Transverse colon (tissue), 4 donors: Measurements from ENCODE around the gene ZMYM4. TPM values are rescaled to one million over a fixed set of nuclear protein-coding genes. Genes with fewer than 3 reads are reported as not detected.
A peak's percentile ranks its signal among the peaks of the same experiment; 100 is the strongest.

Experiments used
- DNase-seq: peaks from one replicate; pipeline ENCODE4 v3.0.0-alpha.2; 2019
- H3K27ac ChIP-seq, 4 donors: fragments of 200-600 bp; sonication (generic); 2 replicates each; pipeline ENCODE4 v1.5.1; 2016 to 2018; ENCODE audit warnings: inconsistent platforms in 4 of 4
- H3K27me3 ChIP-seq: fragments of 200-600 bp; sonication (generic); 2 replicates; pipeline ENCODE4 v1.5.1; 2017; ENCODE audit warnings: inconsistent platforms
- H3K36me3 ChIP-seq, 4 donors: fragments of 200-600 bp; sonication (generic); 2 replicates each; pipeline ENCODE4 v1.5.1; 2017 to 2019; ENCODE audit warnings: inconsistent platforms in 4 of 4
- H3K4me1 ChIP-seq, 4 donors: fragments of 200-600 bp; sonication (generic); 2 replicates each; pipeline ENCODE4 v1.5.1; 2017 to 2020; ENCODE audit warnings: inconsistent platforms in 4 of 4
- H3K4me3 ChIP-seq, 4 donors: fragments of 200-600 bp; sonication (generic); 1 replicate in 1 of 4; 2 replicates in 3 of 4; pipeline versions ENCODE4 v1.5.1 to v1.6.1; 2017 to 2019; ENCODE audit warnings: inconsistent platforms in 4 of 4
- H3K9me3 ChIP-seq, 2 donors: fragments of 200-600 bp; sonication (generic); 2 replicates each; pipeline ENCODE4 v1.5.1; 2017 to 2019; ENCODE audit warnings: inconsistent platforms in 2 of 2
- CTCF ChIP-seq, 5 experiments: fragments of 200-600 bp in 3 of 5; fragments of 450-650 bp in 2 of 5; sonication (generic) in 3 of 5; IDR thresholded peaks; 1 replicate in 2 of 5; 2 replicates in 3 of 5; pipeline ENCODE4 v1.5.1; 2016 to 2017; ENCODE audit warnings: antibody characterized with exemption in 5 of 5, inconsistent platforms in 3 of 5, mild to moderate bottlenecking in 2 of 5, moderate library complexity in 1 of 5
- EP300 ChIP-seq: sonication (generic); formaldehyde crosslinking; IDR thresholded peaks from one replicate; pipeline ENCODE4 v1.6.1; 2017; ENCODE audit warnings: antibody characterized with exemption, low read depth
- POLR2A ChIP-seq: fragments of 450-650 bp; IDR thresholded peaks from one replicate; pipeline ENCODE4 v1.6.1; 2016; ENCODE audit warnings: antibody characterized with exemption, mild to moderate bottlenecking, moderate library complexity
- POLR2AphosphoS5 ChIP-seq, 3 donors: sonication (generic); formaldehyde crosslinking; IDR thresholded peaks; one replicate each; pipeline ENCODE4 v1.6.1; 2016; ENCODE audit warnings: antibody characterized with exemption in 3 of 3
- WGBS, 2 donors: methylation state at CpG; one replicate each; pipeline ENCODE4 v1.1.5; 2018; ENCODE audit warnings: low coverage in 1 of 2; 5-methylcytosine and 5-hydroxymethylcytosine counted together
- in situ Hi-C, 4 donors: fragments of 200-750 bp; cut with MboI; loops; one replicate each; pipeline versions ENCODE4 v1.15.0 to v1.15.1; 2017; ENCODE audit warnings: low sequenced_read_pairs in 3 of 4, low pct_ligation_motif_present in 1 of 4, low pct_unique_long_range_greater_than_20kb in 1 of 4
- intact Hi-C: fragments of 100-400 bp; cut with DNase I; formaldehyde crosslinking; loops from one replicate; pipeline ENCODE4 v1.15.1; 2023; ENCODE audit warnings: low total_unique reads
- total RNA-seq, 4 donors: library from RNA; depleted of rRNA; stranded (reverse); fragments of >200 nt; gene quantifications; one replicate each; pipeline ENCODE4 v1.1.0, GENCODE V29; 2016

ZMYM4 gene
- total RNA-seq, result 10 to 100 TPM in 3 of 4 donors, 1 to 10 TPM in 1; 7.9 to 27.9 (median 25.5) TPM

- H3K4me3 ChIP-seq, result peak within 1 kb of the TSS; percentile 77 to 95 (median 90)
- peak; percentile 93 for DNase-seq
- peak within 1 kb of the TSS; percentile 92 to 94 (median 93) for H3K27ac ChIP-seq
- H3K4me1 ChIP-seq, result peaks cover 6 to 30% (median 18%) of the 10 kb centered on the region in 4 donors
- in situ Hi-C loops (no loop called here), intact Hi-C loops (no loop called here)
- 5 to 50% methylated on average over 2 to 26 of the region's 65 CpGs for WGBS, 2 donors
- H3K27me3 ChIP-seq, result no peaks in the 10 kb centered on the region
- TF ChIP-seq POLR2A, result peak; percentile 38
- TF ChIP-seq EP300, result no peak
- TF ChIP-seq CTCF (IDR thresholded peaks at IDR 0.05), result peak in 2 of 5 experiments; percentile 16 to 47
- TF ChIP-seq POLR2AphosphoS5 (IDR thresholded peaks at IDR 0.05), result peak; percentile 8 to 40 (median 35)
- H3K36me3 ChIP-seq, result no peaks in the 10 kb centered on the region
- no peaks in the 10 kb centered on the region for H3K9me3 ChIP-seq
Measured at GRCh38 chr1:35268282-35269200, at the start of gene ZMYM4. Gene ZMYM4 (plus strand): TSS chr1:35268709. CDS start chr1:35269047, 338 bp downstream.

- Histone ChIP-seq H3K4me3 (no peak overlapping the region), H3K36me3 (no peaks in the 10 kb centered on the region), H3K4me1 (no peaks in the 10 kb centered on the region), H3K27me3 (no peaks in the 10 kb centered on the region), H3K9me3 (no peaks in the 10 kb centered on the region), H3K27ac (no peak overlapping the region)
- 0 to 64% methylated on average over 1 to 2 of the region's 2 CpGs for WGBS, 2 donors
- in situ Hi-C loops (no loop called here), intact Hi-C loops (no loop called here)
- TF ChIP-seq CTCF (IDR thresholded peaks at IDR 0.05) (peak in 2 of 5 experiments; percentile 10 to 18), EP300 (no peak)
- DNase-seq, result no peak
Measured at GRCh38 chr1:35220976-35221375, 47.5 kb upstream of the ZMYM4 start.

GRCh38 chr1:35222322-35223083, 46.0 kb upstream of the ZMYM4 start:
- peak overlapping the region in 3 of 4 donors; percentile 39 to 43 (median 42) for H3K27ac ChIP-seq
- DNase-seq, result no peak
- H3K27me3 ChIP-seq, result no peaks in the 10 kb centered on the region
- no peaks in the 10 kb centered on the region for H3K4me1 ChIP-seq
- no peaks in the 10 kb centered on the region for H3K36me3 ChIP-seq
- H3K4me3 ChIP-seq, result no peak overlapping the region
- intact Hi-C loops, result no loop called here
- TF ChIP-seq CTCF (IDR thresholded peaks at IDR 0.05) (no peak), POLR2A (no peak), EP300 (no peak), POLR2AphosphoS5 (IDR thresholded peaks at IDR 0.05) (no peak)
- in situ Hi-C loops, result no loop called here
- 59 to 67% methylated on average over 6 of the region's 6 CpGs for WGBS, 2 donors
- H3K9me3 ChIP-seq, result no peaks in the 10 kb centered on the region

GRCh38 chr1:35223084-35223630, 45.4 kb upstream of the ZMYM4 start:
- Histone ChIP-seq H3K9me3 (no peaks in the 10 kb centered on the region), H3K36me3 (no peaks in the 10 kb centered on the region), H3K27me3 (no peaks in the 10 kb centered on the region), H3K27ac (peak overlapping the region in 3 of 4 donors; percentile 13 to 42 (median 39)), H3K4me1 (no peaks in the 10 kb centered on the region), H3K4me3 (no peak overlapping the region)
- TF ChIP-seq POLR2A (no peak), EP300 (no peak), CTCF (IDR thresholded peaks at IDR 0.05) (no peak), POLR2AphosphoS5 (IDR thresholded peaks at IDR 0.05) (peak in 1 of 3 donors; percentile 26)
- DNase-seq, result no peak
- in situ Hi-C loops, result no loop called here
- 82 to 90% methylated on average over 4 of the region's 4 CpGs for WGBS, 2 donors
- intact Hi-C loops, result no loop called here
